Left ventricle myocardium superior (tissue), 1 donor: ENCODE results near the gene ZIC4. TPM values are rescaled to one million over a fixed set of nuclear protein-coding genes. Genes with fewer than 3 reads are reported as not detected.

Experiments used
- ATAC-seq: fragments of 200-7000 bp; cut with Tn5 transposase; one replicate; pipeline ENCODE4 v1.9.1; 2020; ENCODE audit warnings: mild to moderate bottlenecking, moderate library complexity
- DNase-seq: peaks from one replicate; pipeline ENCODE4 v3.0.0-alpha.2; 2020
- intact Hi-C: fragments of 100-400 bp; cut with micrococcal nuclease; formaldehyde crosslinking; loops from one replicate; pipeline ENCODE4 v1.11.0; 2022
- total RNA-seq: library from RNA; stranded (reverse); fragmentation: NEBNext Ultra II Directional; extraction: Animal tissue kit (Norgen Biotek cat#: 25700); gene quantifications from one replicate; pipeline ENCODE4 v1.2.1, GENCODE V29; 2021
- donor health status: DM: no; HTN: yes; CAD: no; lungs with severe emphysema.

ZIC4 gene
- total RNA-seq, 1 donor from 2014 or later = not detected

- ATAC-seq (no peak), DNase-seq (no peak)
- intact Hi-C loops = no loop called here
These were observed 2.1 kb upstream of the ZIC4 start for GRCh38 chr3:147408188-147409100.

- no peak for ATAC-seq
- DNase-seq = no peak
- intact Hi-C loops = no loop called here
These were observed 1.3 kb upstream of the ZIC4 start for GRCh38 chr3:147407498-147408187.

- ATAC-seq = no peak
- no peak for DNase-seq
- intact Hi-C loops = no loop called here
These were observed 763 bp upstream of the ZIC4 start for GRCh38 chr3:147407114-147407497.

GRCh38 chr3:147405231-147406027 lies 914 bp downstream of the ZIC4 start:
- no peak for ATAC-seq

GRCh38 chr3:147404800-147405230 lies 1.5 kb downstream of the ZIC4 start:
- DNase-seq (no peak), ATAC-seq (no peak)
- intact Hi-C loops = no loop called here

More at GRCh38 chr3:147405231-147406027, 914 bp downstream of the ZIC4 start:
- intact Hi-C loops = no loop called here
- no peak for DNase-seq

GRCh38 chr3:147404000-147404799 lies 2.1 kb downstream of the ZIC4 start:
- ATAC-seq = no peak
- no peak for DNase-seq
- intact Hi-C loops = no loop called here

GRCh38 chr3:147403511-147403910 lies 2.8 kb downstream of the ZIC4 start:
- intact Hi-C loops = no loop called here
- ATAC-seq = no peak
- no peak for DNase-seq

GRCh38 chr3:147402159-147402558 lies 4.2 kb downstream of the ZIC4 start:
- intact Hi-C loops = no loop called here
- DNase-seq (no peak), ATAC-seq (no peak)

GRCh38 chr3:147401421-147401820 lies 4.9 kb downstream of the ZIC4 start:
- DNase-seq (no peak), ATAC-seq (no peak)
- intact Hi-C loops = no loop called here

- DNase-seq = no peak
- intact Hi-C loops = no loop called here
- no peak for ATAC-seq
These were observed 5.3 kb downstream of the ZIC4 start for GRCh38 chr3:147400999-147401398.

GRCh38 chr3:147400111-147400510 lies 6.2 kb downstream of the ZIC4 start:
- DNase-seq = no peak
- no peak for ATAC-seq
- intact Hi-C loops = no loop called here

GRCh38 chr3:147398813-147399534 lies 7.4 kb downstream of the ZIC4 start:
- ATAC-seq (no peak), DNase-seq (no peak)
- intact Hi-C loops = no loop called here

- no peak for ATAC-seq
- DNase-seq = no peak
- intact Hi-C loops = no loop called here
These were observed 8.2 kb downstream of the ZIC4 start for GRCh38 chr3:147397875-147398812.

GRCh38 chr3:147397155-147397874 lies 9.0 kb downstream of the ZIC4 start:
- ATAC-seq (no peak), DNase-seq (no peak)
- intact Hi-C loops = no loop called here

GRCh38 chr3:147396712-147397046 lies 9.7 kb downstream of the ZIC4 start:
- DNase-seq (no peak), ATAC-seq (no peak)
- intact Hi-C loops = no loop called here

- DNase-seq (no peak), ATAC-seq (no peak)
- intact Hi-C loops = no loop called here
These were observed 10.2 kb downstream of the ZIC4 start for GRCh38 chr3:147395899-147396711.
